H1 (cell line): ENCODE data around the gene RAP1GAP. TPM values are rescaled to one million over a fixed set of nuclear protein-coding genes. Genes with fewer than 3 reads are reported as not detected.

Experiments used
- CTCF ChIA-PET: fragments of 300-600 bp; sonication (Branson Sonifier 250); formaldehyde crosslinking; loops from one replicate; lab custom pipeline; 2021; ENCODE audit not compliant: partially characterized antibody; lab: Charles Lee
- POLR2A ChIA-PET: fragments of 300-600 bp; sonication (Branson Sonifier 250); formaldehyde crosslinking; loops from one replicate; lab custom pipeline; 2021; ENCODE audit warnings: inconsistent platforms; ENCODE audit not compliant: partially characterized antibody; lab: Charles Lee
- DNase-seq, 2 experiments: peaks; one replicate each; pipeline versions ENCODE4 v3.0.0 to v3.0.0-alpha.2; 2010 to 2022; ENCODE audit warnings: low spot score in 2 of 2, low read depth in 1 of 2, mixed read lengths in 1 of 2
- FAIRE-seq: peaks from 2 replicates; lab custom pipeline; 2011; peaks lifted over from hg19 to GRCh38; lab: Jason Lieb, UNC
- H2AFZ ChIP-seq: 2 replicates; pipeline ENCODE4 v1.8.1; 2012; ENCODE audit warnings: low read length, inconsistent platforms
- H2AK5ac ChIP-seq: 2 replicates; pipeline ENCODE4 v1.6.1; 2013; ENCODE audit warnings: low read depth, low read length
- H2BK120ac ChIP-seq: replicated peaks from 2 replicates; pipeline ENCODE3; 2013; ENCODE audit warnings: low read depth, low read length, inconsistent platforms
- H2BK12ac ChIP-seq: 2 replicates; pipeline ENCODE4 v1.6.1; 2013; ENCODE audit warnings: low read depth, low read length
- H2BK15ac ChIP-seq: 2 replicates; pipeline ENCODE4 v1.6.1; 2013; ENCODE audit warnings: low read length
- H2BK20ac ChIP-seq: 2 replicates; pipeline ENCODE4 v1.6.1; 2013; ENCODE audit warnings: low read length
- H2BK5ac ChIP-seq: 2 replicates; pipeline ENCODE4 v1.6.1; 2013; ENCODE audit warnings: low read depth, low read length
- H3K14ac ChIP-seq: 2 replicates; pipeline ENCODE4 v1.6.1; 2013; ENCODE audit warnings: inconsistent platforms; ENCODE audit not compliant: insufficient read length
- H3K18ac ChIP-seq: 2 replicates; pipeline ENCODE4 v1.6.1; 2013; ENCODE audit warnings: low read length; ENCODE audit errors: extremely low read depth
- H3K23ac ChIP-seq: 2 replicates; pipeline ENCODE4 v1.6.1; 2013; ENCODE audit warnings: inconsistent platforms; ENCODE audit not compliant: insufficient read length
- H3K23me2 ChIP-seq: 2 replicates; pipeline ENCODE4 v1.6.1; 2013; ENCODE audit warnings: low read depth, low read length
- H3K27ac ChIP-seq: 2 replicates; pipeline ENCODE4 v1.6.1; 2011; ENCODE audit warnings: low read depth, low read length, inconsistent platforms
- H3K27me3 ChIP-seq, 4 experiments: replicated peaks in 1 of 4; 1 replicate in 1 of 4; 2 replicates in 3 of 4; pipeline versions ENCODE4 v1.6.1 to v1.8.1; 2011 to 2013; ENCODE audit warnings: low read length in 3 of 4, mild to moderate bottlenecking in 3 of 4, inconsistent platforms in 2 of 4, mixed read lengths in 2 of 4, moderate library complexity in 1 of 4; ENCODE audit not compliant: control insufficient read depth in 3 of 4, insufficient read depth in 3 of 4; ENCODE audit errors: extremely low read depth in 1 of 4
- H3K36me3 ChIP-seq, 4 experiments: 2 replicates each; pipeline versions ENCODE4 v1.6.1 to v1.8.1; 2011 to 2013; ENCODE audit warnings: mild to moderate bottlenecking in 4 of 4, low read length in 3 of 4, moderate library complexity in 2 of 4, control low read depth in 1 of 4, inconsistent platforms in 1 of 4; ENCODE audit not compliant: insufficient read depth in 4 of 4, control insufficient read depth in 2 of 4
- H3K4ac ChIP-seq: replicated peaks from 2 replicates; pipeline ENCODE3; 2013; ENCODE audit warnings: low read length, low read depth, mixed read lengths, inconsistent platforms; ENCODE audit not compliant: insufficient read length
- H3K4me1 ChIP-seq, 4 experiments: replicated peaks in 1 of 4; 1 replicate in 1 of 4; 2 replicates in 3 of 4; pipeline versions ENCODE4 v1.6.1 to v1.8.1; 2011 to 2013; ENCODE audit warnings: low read length in 3 of 4, inconsistent platforms in 2 of 4, mixed read lengths in 1 of 4; ENCODE audit not compliant: insufficient read depth in 4 of 4, control insufficient read depth in 3 of 4
- H3K4me2 ChIP-seq, 2 experiments: 2 replicates each; pipeline versions ENCODE4 v1.6.1 to v1.8.1; 2011 to 2013; ENCODE audit warnings: low read depth in 2 of 2, low read length in 2 of 2, control low read depth in 1 of 2, inconsistent platforms in 1 of 2, mild to moderate bottlenecking in 1 of 2; ENCODE audit not compliant: insufficient read depth in 1 of 2
- H3K4me3 ChIP-seq, 4 experiments: fragments of 200-600, 300-600 bp in 1 of 4; sonication (generic), shearing (Covaris generic), sonication (Bioruptor Twin) in 1 of 4; 2 replicates each; pipeline versions ENCODE4 v1.5.1 to v1.8.1; 2011 to 2016; ENCODE audit warnings: low read length in 4 of 4, low read depth in 3 of 4, control low read depth in 2 of 4, inconsistent platforms in 2 of 4, mild to moderate bottlenecking in 2 of 4, mixed read lengths in 1 of 4, moderate library complexity in 1 of 4; ENCODE audit not compliant: insufficient read depth in 2 of 4; ENCODE audit errors: extremely low read depth in 1 of 4
- H3K56ac ChIP-seq: replicated peaks from 2 replicates; pipeline ENCODE3; 2013; ENCODE audit warnings: low read depth, mild to moderate bottlenecking, mixed read lengths, low read length, inconsistent platforms; ENCODE audit not compliant: insufficient read length
- H3K79me1 ChIP-seq: 2 replicates; pipeline ENCODE4 v1.6.1; 2013; ENCODE audit warnings: low read depth, low read length, control low read depth
- H3K79me2 ChIP-seq, 2 experiments: 2 replicates each; pipeline versions ENCODE4 v1.6.1 to v1.8.1; 2012 to 2013; ENCODE audit warnings: low read length in 2 of 2, mild to moderate bottlenecking in 2 of 2, inconsistent platforms in 1 of 2; ENCODE audit not compliant: insufficient read depth in 2 of 2, control insufficient read depth in 1 of 2
- H3K9ac ChIP-seq, 4 experiments: replicated peaks in 1 of 4; 1 replicate in 1 of 4; 2 replicates in 3 of 4; pipeline versions ENCODE4 v1.6.1 to v1.8.1; 2011 to 2013; ENCODE audit warnings: low read depth in 3 of 4, low read length in 3 of 4, control low read depth in 2 of 4, mild to moderate bottlenecking in 2 of 4, moderate library complexity in 2 of 4, inconsistent platforms in 1 of 4; ENCODE audit errors: extremely low read depth in 1 of 4
- H3K9me3 ChIP-seq, 2 experiments: 2 replicates each; pipeline versions ENCODE4 v1.6.1 to v1.8.1; 2012 to 2013; ENCODE audit warnings: mild to moderate bottlenecking in 2 of 2, moderate library complexity in 2 of 2, control low read depth in 1 of 2, inconsistent platforms in 1 of 2, low read depth in 1 of 2, low read length in 1 of 2, mixed read lengths in 1 of 2; ENCODE audit not compliant: insufficient read depth in 2 of 2
- H4K20me1 ChIP-seq, 2 experiments: replicated peaks in 1 of 2; 2 replicates each; pipeline versions ENCODE3 to v1.8.1; 2011 to 2013; ENCODE audit warnings: inconsistent platforms in 2 of 2, low read length in 2 of 2, mild to moderate bottlenecking in 1 of 2; ENCODE audit not compliant: insufficient read depth in 2 of 2, control insufficient read depth in 1 of 2
- H4K5ac ChIP-seq: 2 replicates; pipeline ENCODE4 v1.6.1; 2013; ENCODE audit warnings: low read length, low read depth, mixed read lengths, inconsistent platforms; ENCODE audit not compliant: insufficient read length
- H4K8ac ChIP-seq: 2 replicates; pipeline ENCODE4 v1.8.0; 2013; ENCODE audit warnings: mild to moderate bottlenecking, moderate library complexity, low read length, inconsistent platforms; ENCODE audit not compliant: insufficient read depth; ENCODE audit errors: extremely low read depth
- H4K91ac ChIP-seq: replicated peaks from 2 replicates; pipeline ENCODE3; 2013; ENCODE audit warnings: low read length, mixed read lengths, inconsistent platforms; ENCODE audit not compliant: insufficient read length
- ATF2 ChIP-seq: IDR thresholded peaks from 2 replicates; pipeline ENCODE4 v1.6.1; 2012; ENCODE audit warnings: low read length, inconsistent platforms
- BCL11A ChIP-seq, 2 experiments: IDR thresholded peaks; one replicate each; pipeline ENCODE4 v1.6.1; 2011; ENCODE audit warnings: low read depth in 2 of 2, low read length in 2 of 2, mild to moderate bottlenecking in 2 of 2
- CBX5 ChIP-seq: fragments of 300-800, 300-1000 bp; sonication (generic); IDR thresholded peaks from 2 replicates; pipeline ENCODE4 v1.7.1; 2016; ENCODE audit warnings: antibody characterized with exemption, low read length, low read depth
- CEBPB ChIP-seq: IDR thresholded peaks from 2 replicates; pipeline ENCODE4 v1.6.1; 2012; ENCODE audit warnings: low read depth, low read length
- EP300 ChIP-seq, 2 experiments: IDR thresholded peaks; 1 replicate in 1 of 2; 2 replicates in 1 of 2; pipeline ENCODE4 v1.6.1; 2011 to 2012; ENCODE audit warnings: low read depth in 2 of 2, low read length in 2 of 2, mild to moderate bottlenecking in 2 of 2, borderline replicate concordance in 1 of 2, inconsistent platforms in 1 of 2, moderate library complexity in 1 of 2
- JUN ChIP-seq: IDR thresholded peaks from 2 replicates; pipeline ENCODE4 v1.6.1; 2011; ENCODE audit warnings: low read depth, mild to moderate bottlenecking, improper control_type of control experiment, low read length
- KDM4A ChIP-seq: IDR thresholded peaks from one replicate; pipeline ENCODE4 v1.7.1; 2012; ENCODE audit warnings: low read depth, mild to moderate bottlenecking, moderate library complexity, low read length, inconsistent platforms; ENCODE audit not compliant: severe bottlenecking
- KDM5A ChIP-seq: fragments of 200-600 bp; IDR thresholded peaks from 2 replicates; pipeline ENCODE4 v1.7.1; 2012; ENCODE audit warnings: mild to moderate bottlenecking, low read length, inconsistent platforms, mixed read lengths
- NRF1 ChIP-seq: IDR thresholded peaks from 2 replicates; pipeline ENCODE4 v1.6.1; 2011; ENCODE audit warnings: mild to moderate bottlenecking, low read depth, low read length, improper control_type of control experiment
- RAD21 ChIP-seq, 2 experiments: IDR thresholded peaks in 1 of 2; conservative IDR thresholded peaks in 1 of 2; 2 replicates each; pipeline ENCODE4 v1.6.1; 2011; ENCODE audit warnings: low read depth in 2 of 2, low read length in 2 of 2, improper control_type of control experiment in 1 of 2, inconsistent platforms in 1 of 2, mild to moderate bottlenecking in 1 of 2, moderate library complexity in 1 of 2
- USF2 ChIP-seq: IDR thresholded peaks from 2 replicates; pipeline ENCODE4 v1.6.1; 2011; ENCODE audit warnings: low read length, improper control_type of control experiment
- WGBS, 2 experiments: shearing (Covaris generic) in 1 of 2; methylation state at CpG; one replicate each; pipeline versions ENCODE4 v1.1.6 to v1.1.7; 2013 to 2015; ENCODE audit warnings: low lambda C conversion rate in 2 of 2, mixed read lengths in 2 of 2, inconsistent platforms in 1 of 2, low coverage in 1 of 2, missing lambda C conversion rate in 1 of 2; ENCODE audit not compliant: insufficient replicate concordance in 2 of 2, insufficient coverage in 1 of 2, insufficient read length in 1 of 2; ENCODE audit errors: extremely low coverage in 1 of 2, missing lambda C conversion rate in 1 of 2; 5-methylcytosine and 5-hydroxymethylcytosine counted together
- polyA plus RNA-seq, 7 experiments: library from polyadenylated mRNA; depleted of rRNA in 3 of 7; stranded (reverse) in 5 of 7; unstranded in 2 of 7; fragments of >200 nt in 5 of 7; fragments of 200-250 nt in 2 of 7; gene quantifications; 1 replicate in 5 of 7; 2 replicates in 1 of 7; 4 replicates in 1 of 7; pipeline versions ENCODE4 v1.2.1 to v1.2.3, GENCODE V29; 2011 to 2013; ENCODE audit warnings: missing spikeins in 2 of 7, mixed read lengths in 2 of 7
- total RNA-seq: library from RNA; stranded (reverse); fragmentation: NEBNext Ultra II Directional; extraction: Animal tissue kit (Norgen Biotek cat#: 25700); gene quantifications from 2 replicates; pipeline ENCODE4 v1.2.1, GENCODE V29; 2021

The RAP1GAP gene
- total and polyA plus RNA-seq, 2 of the 8 experiments (the other 6 are each of a cell fraction or from before 2014, with no cell fraction given): 8.4 TPM

GRCh38 chr1:21563971-21564370 is 105.2 kb downstream of the RAP1GAP start:
- Histone ChIP-seq H3K36me3 (peaks cover 2 to 13% (median 4%) of the 10 kb centered on the region in 4 experiments; a peak in 5 of 8 replicates), H3K9me3 (no peaks in the 10 kb centered on the region), H4K20me1 (peaks cover 2 to 10% of the 10 kb centered on the region in 2 experiments), H2BK15ac (no peak overlapping the region), H3K23ac (no peak overlapping the region), H3K14ac (no peak overlapping the region), H4K8ac (no peak overlapping the region), H2BK5ac (no peak overlapping the region), H3K4ac (no peak overlapping the region), H3K4me3 (no peak overlapping the region), H3K79me1 (peaks cover 3% of the 10 kb centered on the region; the same call in 1 of the 2 replicates), H3K27ac (no peak overlapping the region), H3K9ac (no peak overlapping the region), H4K5ac (no peak overlapping the region), H3K79me2 (no peaks in the 10 kb centered on the region), H3K23me2 (no peaks in the 10 kb centered on the region), H3K56ac (no peak overlapping the region), H2BK20ac (no peak overlapping the region), H2BK12ac (no peak overlapping the region), H2AFZ (no peak overlapping the region), H2BK120ac (no peak overlapping the region), H3K4me2 (no peak overlapping the region), H3K4me1 (no peaks in the 10 kb centered on the region; a peak in 3 of 7 replicates), H3K27me3 (no peaks in the 10 kb centered on the region), H4K91ac (no peak overlapping the region), H2AK5ac (no peak overlapping the region), H3K18ac (no peak overlapping the region)
- 92% methylated on average over 12 of the region's 17 CpGs; no CpG with 5 or more reads in 1 of the 2 experiments for WGBS, 2 experiments
- CTCF ChIA-PET: interaction anchor here (1.0 to 1.9 kb wide), 3 partner anchors 10 to 309 kb away, joined by 3 to 5 read pairs (median 4); no protein-coding TSS in a partner anchor
- DNase-seq (no peak), FAIRE-seq (no peak)
- POLR2A ChIA-PET: no interaction called here
- TF ChIP-seq RAD21 (IDR thresholded peaks at IDR 0.05 in 1 of 2, conservative IDR thresholded peaks at IDR 0.05 in 1 of 2; ENCODE audit: low read depth in 2 of 2, low read length in 2 of 2) (no peak), BCL11A (IDR thresholded peaks at IDR 0.05; ENCODE audit: low read depth in 2 of 2, low read length in 2 of 2) (no peak), CEBPB (no peak), JUN (no peak), ATF2 (no peak), KDM4A (no peak), EP300 (IDR thresholded peaks at IDR 0.05; ENCODE audit: borderline replicate concordance in 1 of 2, low read depth in 2 of 2, low read length in 2 of 2) (no peak), CBX5 (no peak), KDM5A (no peak), USF2 (no peak), NRF1 (no peak)
